Loucy (cell line): ENCODE data around the gene ANKRD10.

Experiments
- H2AFZ ChIP-seq: fragments of 200-600 bp; sonication (generic); 2 replicates; pipeline ENCODE4 v1.6.0; 2016; ENCODE audit warnings: antibody characterized with exemption, mild to moderate bottlenecking, low read length, moderate library complexity
- H3F3A ChIP-seq: fragments of 200-600 bp; 2 replicates; pipeline ENCODE4 v1.6.0; 2016; ENCODE audit warnings: antibody characterized with exemption, low read depth, mild to moderate bottlenecking
- H3K27me3 ChIP-seq: fragments of 200-600 bp; sonication (generic); 2 replicates; pipeline ENCODE4 v1.6.1; 2014; ENCODE audit warnings: low read length, mild to moderate bottlenecking; ENCODE audit not compliant: insufficient read depth, poor library complexity, severe bottlenecking
- H3K36me3 ChIP-seq: fragments of 200-600 bp; sonication (generic); 2 replicates; pipeline ENCODE4 v1.6.1; 2016; ENCODE audit warnings: low read length; ENCODE audit not compliant: insufficient read depth
- H3K4me1 ChIP-seq: fragments of 200-600 bp; sonication (generic); 2 replicates; pipeline ENCODE4 v1.5.1; 2014; ENCODE audit warnings: low read length, mild to moderate bottlenecking; ENCODE audit not compliant: insufficient read depth, poor library complexity, severe bottlenecking
- H3K4me2 ChIP-seq: fragments of 200-600 bp; sonication (generic); 2 replicates; pipeline ENCODE4 v1.6.0; 2014; ENCODE audit warnings: antibody characterized with exemption, low read length, low read depth, mild to moderate bottlenecking; ENCODE audit not compliant: poor library complexity, severe bottlenecking
- H3K4me3 ChIP-seq: fragments of 200-600 bp; sonication (generic); 2 replicates; pipeline ENCODE4 v1.5.1; 2014; ENCODE audit warnings: low read length, mild to moderate bottlenecking, mixed read lengths; ENCODE audit not compliant: poor library complexity, severe bottlenecking
- H3K79me2 ChIP-seq: fragments of 200-600 bp; sonication (generic); 2 replicates; pipeline ENCODE4 v1.6.1; 2014; ENCODE audit warnings: low read length; ENCODE audit not compliant: insufficient read depth
- H3K9ac ChIP-seq: fragments of 200-600 bp; sonication (generic); 2 replicates; pipeline ENCODE4 v1.6.0; 2014; ENCODE audit warnings: mild to moderate bottlenecking, low read depth, low read length, moderate library complexity; ENCODE audit not compliant: poor library complexity, severe bottlenecking
- H3K9me2 ChIP-seq: fragments of 200-600 bp; sonication (generic); replicated peaks from 2 replicates; pipeline ENCODE4 v1.6.1; 2016; ENCODE audit warnings: low read depth, low read length, mixed read lengths
- H3K9me3 ChIP-seq: fragments of 200-600 bp; sonication (generic); 2 replicates; pipeline ENCODE4 v1.6.1; 2014; ENCODE audit warnings: mild to moderate bottlenecking, antibody characterized with exemption, low read length, low read depth; ENCODE audit not compliant: insufficient read depth
- H4K20me1 ChIP-seq: fragments of 200-600 bp; sonication (generic); 2 replicates; pipeline ENCODE4 v1.6.0; 2014; ENCODE audit warnings: antibody characterized with exemption, low read length, mild to moderate bottlenecking; ENCODE audit not compliant: insufficient read depth, poor library complexity, severe bottlenecking
- EZH2phosphoT487 ChIP-seq: fragments of 200-600 bp; IDR thresholded peaks from 2 replicates; pipeline ENCODE4 v1.6.1; 2018; ENCODE audit warnings: antibody characterized with exemption, mild to moderate bottlenecking, moderate library complexity, borderline replicate concordance
- TF ChIP-seq, protein P1 (sequence below): fragments of 200-600 bp; sonication (generic); conservative IDR thresholded peaks from 2 replicates; pipeline ENCODE4 v1.5.1; 2014; ENCODE audit warnings: mild to moderate bottlenecking, antibody characterized with exemption, low read length

The ANKRD10 gene

DNA sequence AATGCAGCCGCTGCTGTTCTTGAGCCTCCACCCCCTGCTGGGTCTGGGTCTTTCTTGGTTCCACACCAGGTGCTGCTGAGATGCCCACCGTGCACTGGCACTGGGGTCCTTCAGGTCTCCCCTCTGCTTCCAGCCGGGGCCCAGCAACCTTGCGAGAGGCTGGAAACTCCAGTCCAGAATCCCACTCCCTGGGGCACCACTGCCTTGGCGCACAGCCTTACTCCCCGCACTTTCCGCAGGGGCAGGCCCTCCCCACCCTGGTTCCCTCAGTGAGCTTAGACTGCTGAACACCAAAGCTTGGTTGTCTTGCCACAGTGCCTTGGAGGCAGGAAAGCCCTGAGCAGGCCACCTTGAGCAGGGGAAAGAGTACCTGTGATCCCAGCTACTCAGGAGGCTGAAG, 60.0 kb downstream of the ANKRD10 start:
- Histone ChIP-seq H3K4me3 (no peak overlapping the region), H2AFZ (no peak overlapping the region), H3K9me2 (no peaks in the 10 kb centered on the region), H4K20me1 (no peaks in the 10 kb centered on the region), H3K27me3 (no peaks in the 10 kb centered on the region), H3K9ac (no peak overlapping the region), H3F3A (no peaks in the 10 kb centered on the region), H3K36me3 (no peaks in the 10 kb centered on the region), H3K4me2 (no peak overlapping the region), H3K9me3 (peaks cover 13% of the 10 kb centered on the region), H3K79me2 (no peaks in the 10 kb centered on the region), H3K4me1 (no peaks in the 10 kb centered on the region)
- TF ChIP-seq EZH2phosphoT487: no peak
- TF ChIP-seq, protein P1, sequence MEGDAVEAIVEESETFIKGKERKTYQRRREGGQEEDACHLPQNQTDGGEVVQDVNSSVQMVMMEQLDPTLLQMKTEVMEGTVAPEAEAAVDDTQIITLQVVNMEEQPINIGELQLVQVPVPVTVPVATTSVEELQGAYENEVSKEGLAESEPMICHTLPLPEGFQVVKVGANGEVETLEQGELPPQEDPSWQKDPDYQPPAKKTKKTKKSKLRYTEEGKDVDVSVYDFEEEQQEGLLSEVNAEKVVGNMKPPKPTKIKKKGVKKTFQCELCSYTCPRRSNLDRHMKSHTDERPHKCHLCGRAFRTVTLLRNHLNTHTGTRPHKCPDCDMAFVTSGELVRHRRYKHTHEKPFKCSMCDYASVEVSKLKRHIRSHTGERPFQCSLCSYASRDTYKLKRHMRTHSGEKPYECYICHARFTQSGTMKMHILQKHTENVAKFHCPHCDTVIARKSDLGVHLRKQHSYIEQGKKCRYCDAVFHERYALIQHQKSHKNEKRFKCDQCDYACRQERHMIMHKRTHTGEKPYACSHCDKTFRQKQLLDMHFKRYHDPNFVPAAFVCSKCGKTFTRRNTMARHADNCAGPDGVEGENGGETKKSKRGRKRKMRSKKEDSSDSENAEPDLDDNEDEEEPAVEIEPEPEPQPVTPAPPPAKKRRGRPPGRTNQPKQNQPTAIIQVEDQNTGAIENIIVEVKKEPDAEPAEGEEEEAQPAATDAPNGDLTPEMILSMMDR: no peak

GRCh38 chr13:110853235-110853721, 61.6 kb downstream of the ANKRD10 start:
- Histone ChIP-seq H3K27me3 (no peaks in the 10 kb centered on the region), H3K36me3 (no peaks in the 10 kb centered on the region), H4K20me1 (no peaks in the 10 kb centered on the region), H2AFZ (no peak overlapping the region), H3K9me3 (peaks cover 13% of the 10 kb centered on the region), H3F3A (no peaks in the 10 kb centered on the region), H3K9me2 (no peaks in the 10 kb centered on the region), H3K4me3 (no peak overlapping the region), H3K4me1 (no peaks in the 10 kb centered on the region), H3K79me2 (no peaks in the 10 kb centered on the region), H3K9ac (no peak overlapping the region), H3K4me2 (no peak overlapping the region)
- TF ChIP-seq, protein P1: no peak
- TF ChIP-seq EZH2phosphoT487: no peak

DNA sequence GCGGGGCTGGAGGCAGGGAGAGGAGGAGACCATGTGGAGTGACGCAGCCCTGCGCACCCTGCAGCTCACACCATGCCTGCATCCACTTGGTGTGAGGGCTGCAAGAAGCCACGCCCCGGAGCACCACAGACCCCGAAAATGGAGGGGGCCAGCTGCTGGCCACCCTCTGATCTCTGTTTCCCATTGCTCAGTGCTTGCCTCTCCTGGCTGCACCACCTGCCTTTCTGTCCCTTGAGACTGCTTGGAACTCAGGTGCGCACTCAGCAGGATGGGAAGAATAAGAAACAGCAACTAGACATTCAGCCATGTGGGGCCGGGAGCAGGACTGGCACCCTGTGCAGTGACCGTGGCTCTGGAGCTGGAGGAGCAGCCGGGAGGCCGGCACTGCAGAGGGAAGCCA, 64.0 kb downstream of the ANKRD10 start:
- no peaks in the 10 kb centered on the region for H3K27me3 ChIP-seq

More for the DNA sequence above, 64.0 kb downstream of the ANKRD10 start:
- no peak for TF ChIP-seq EZH2phosphoT487
- TF ChIP-seq, protein P1: no peak
- Histone ChIP-seq H3K9me3 (no peaks in the 10 kb centered on the region), H3K9me2 (no peaks in the 10 kb centered on the region), H3K79me2 (no peaks in the 10 kb centered on the region), H3K36me3 (no peaks in the 10 kb centered on the region), H3K9ac (no peak overlapping the region), H2AFZ (no peak overlapping the region), H4K20me1 (no peaks in the 10 kb centered on the region), H3F3A (no peaks in the 10 kb centered on the region), H3K4me1 (no peaks in the 10 kb centered on the region), H3K4me3 (no peak overlapping the region), H3K4me2 (no peak overlapping the region)
